ENCODE data around the gene TNFRSF8. TPM values are rescaled to one million over a fixed set of nuclear protein-coding genes. Genes with fewer than 3 reads are reported as not detected.

TNFRSF8 gene
- total RNA-seq, 1 experiment from 2014 or later = 2.9 TPM

DNA sequence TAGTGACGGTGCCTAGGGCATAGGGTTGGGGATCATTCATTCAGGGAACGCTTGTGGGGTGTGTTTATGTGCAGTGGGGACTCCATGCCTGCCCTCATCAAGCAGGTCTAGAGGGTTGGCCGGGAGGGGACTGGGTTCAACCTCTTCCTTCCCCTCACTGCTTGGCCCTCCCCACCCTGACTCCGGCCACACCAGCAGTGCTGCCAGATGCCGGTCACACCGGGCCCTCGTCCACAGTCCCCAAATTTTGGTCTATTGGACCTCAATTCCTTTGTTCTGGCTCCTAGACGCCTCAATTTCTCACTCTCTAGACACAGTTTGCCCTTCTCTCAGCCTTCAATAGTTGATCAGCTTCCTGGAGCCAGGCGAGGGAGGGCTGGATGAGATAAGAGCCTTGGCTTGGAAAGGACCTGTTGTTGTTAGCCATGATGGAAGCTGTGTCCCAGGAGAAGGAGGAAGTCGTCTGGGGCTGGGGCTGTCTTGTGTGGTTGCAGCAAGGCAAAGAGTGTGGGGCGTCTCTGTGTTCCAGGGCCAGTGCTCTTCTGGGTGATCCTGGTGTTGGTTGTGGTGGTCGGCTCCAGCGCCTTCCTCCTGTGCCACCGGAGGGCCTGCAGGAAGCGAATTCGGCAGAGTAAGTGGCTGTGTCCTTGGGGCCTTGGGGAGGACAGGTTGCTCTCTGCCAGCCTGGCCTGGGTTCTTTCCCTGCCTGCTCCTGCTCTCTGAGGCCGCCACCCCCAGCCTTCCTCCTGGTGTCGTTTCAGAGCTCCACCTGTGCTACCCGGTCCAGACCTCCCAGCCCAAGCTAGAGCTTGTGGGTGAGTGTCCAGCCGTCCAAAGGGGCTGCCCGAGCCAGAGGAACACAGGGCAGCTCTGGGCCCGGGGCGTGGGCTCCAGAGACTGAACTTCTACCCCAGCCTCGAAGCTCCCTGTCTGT is 62.6 kb downstream of the TNFRSF8 start:
- Mint-ChIP-seq H3K9me3 (no peaks in the 10 kb centered on the region), H3K4me1 (no peaks in the 10 kb centered on the region), H3K4me3 (no peak overlapping the region), H3K27me3 (ENCODE audit: low read depth) (no peaks in the 10 kb centered on the region; the same call in 1 of the 2 replicates), H3K36me3 (ENCODE audit: insufficient read depth in 1 of 3, low read depth in 3 of 3) (no peaks in the 10 kb centered on the region), H3K27ac (peak overlapping the region in 1 of 3 experiments; percentile 30; a peak in 1 of 7 replicates)
- no peak overlapping the region for H4K5ac ChIP-seq (ENCODE audit: insufficient read length, low read depth, low read length)
- no peak overlapping the region for H3T11ph ChIP-seq (ENCODE audit: low read length)
- no CpG with 5 or more reads among the region's 24 CpGs for WGBS (ENCODE audit: extremely low coverage, insufficient read length, low lambda C conversion rate)
- H2BK12ac ChIP-seq (ENCODE audit: insufficient read length, low read depth, low read length) = no peak overlapping the region
- H3K4me2 ChIP-seq (ENCODE audit: insufficient read depth, insufficient read length, low read length) = no peak overlapping the region
- no peak overlapping the region for H3K18ac ChIP-seq (ENCODE audit: insufficient read length, low read depth, low read length)
- H3K79me1 ChIP-seq (ENCODE audit: insufficient read depth, low read depth, low read length, poor library complexity, severe bottlenecking) = no peaks in the 10 kb centered on the region
- H2BK5ac ChIP-seq (ENCODE audit: insufficient read length, low read length) = no peak overlapping the region
- H2BK20ac ChIP-seq (ENCODE audit: low read depth, low read length, poor library complexity, severe bottlenecking) = no peak overlapping the region
- no peak overlapping the region; the same call in 1 of the 2 replicates for H3K14ac ChIP-seq (ENCODE audit: insufficient read depth, low read length)
- H3K23ac ChIP-seq (ENCODE audit: insufficient read length, low read depth, low read length) = no peak overlapping the region
- H4K20me1 ChIP-seq (ENCODE audit: control insufficient read depth, insufficient read depth, insufficient read length) = no peaks in the 10 kb centered on the region
- no peak overlapping the region for H4K8ac ChIP-seq (replicated peaks; ENCODE audit: insufficient read length, low read depth, low read length)
- H3K9me3 ChIP-seq (ENCODE audit: control insufficient read depth, low read depth, low read length) = no peaks in the 10 kb centered on the region
- H2BK15ac ChIP-seq (ENCODE audit: low read depth, low read length) = no peak overlapping the region
- H2BK120ac ChIP-seq (ENCODE audit: low read depth, low read length, poor library complexity, severe bottlenecking) = no peak overlapping the region
- no peaks in the 10 kb centered on the region for H3K27me3 ChIP-seq (ENCODE audit: insufficient read depth, low read length)
- no peak overlapping the region for H2AFZ ChIP-seq (ENCODE audit: low read length)
- no peak overlapping the region for H3K56ac ChIP-seq (ENCODE audit: insufficient read length, low read depth, low read length)
- H3K79me2 ChIP-seq (ENCODE audit: insufficient read depth, low read length) = no peaks in the 10 kb centered on the region
- H3K9ac ChIP-seq (ENCODE audit: extremely low read depth, insufficient read length, low read length) = no peak overlapping the region
- H4K91ac ChIP-seq (ENCODE audit: insufficient read length, low read depth, low read length) = no peak overlapping the region
- no peak overlapping the region for H3K4ac ChIP-seq (ENCODE audit: low read depth, low read length)
- H3K4me1 ChIP-seq (ENCODE audit: insufficient read depth, low read length) = no peaks in the 10 kb centered on the region
- no peaks in the 10 kb centered on the region for H3K23me2 ChIP-seq (ENCODE audit: insufficient read length, low read depth, low read length, poor library complexity, severe bottlenecking)
- TF ChIP-seq, protein P1, sequence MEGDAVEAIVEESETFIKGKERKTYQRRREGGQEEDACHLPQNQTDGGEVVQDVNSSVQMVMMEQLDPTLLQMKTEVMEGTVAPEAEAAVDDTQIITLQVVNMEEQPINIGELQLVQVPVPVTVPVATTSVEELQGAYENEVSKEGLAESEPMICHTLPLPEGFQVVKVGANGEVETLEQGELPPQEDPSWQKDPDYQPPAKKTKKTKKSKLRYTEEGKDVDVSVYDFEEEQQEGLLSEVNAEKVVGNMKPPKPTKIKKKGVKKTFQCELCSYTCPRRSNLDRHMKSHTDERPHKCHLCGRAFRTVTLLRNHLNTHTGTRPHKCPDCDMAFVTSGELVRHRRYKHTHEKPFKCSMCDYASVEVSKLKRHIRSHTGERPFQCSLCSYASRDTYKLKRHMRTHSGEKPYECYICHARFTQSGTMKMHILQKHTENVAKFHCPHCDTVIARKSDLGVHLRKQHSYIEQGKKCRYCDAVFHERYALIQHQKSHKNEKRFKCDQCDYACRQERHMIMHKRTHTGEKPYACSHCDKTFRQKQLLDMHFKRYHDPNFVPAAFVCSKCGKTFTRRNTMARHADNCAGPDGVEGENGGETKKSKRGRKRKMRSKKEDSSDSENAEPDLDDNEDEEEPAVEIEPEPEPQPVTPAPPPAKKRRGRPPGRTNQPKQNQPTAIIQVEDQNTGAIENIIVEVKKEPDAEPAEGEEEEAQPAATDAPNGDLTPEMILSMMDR (conservative IDR thresholded peaks at IDR 0.05) = no peak
- no peak overlapping the region for H3K27ac ChIP-seq (ENCODE audit: insufficient read length, low read depth, low read length)
- H2AK5ac ChIP-seq (ENCODE audit: insufficient read length, low read length) = no peak overlapping the region
- no peak for DNase-seq
